NCI-H1436 treated with DMSO at 0.1 percent for 48 hours (cell line): Measurements from ENCODE around the gene NQO2.
"Not testable (repeated sequence)": the region's sequence is repeated elsewhere in the genome, so short reads cannot be mapped to it uniquely, and the experiment has no call there.

Experiments used
- DNase-seq: peaks from one replicate; lab custom pipeline; 2025; lab: John Stamatoyannopoulos, UW

Gene NQO2

DNA sequence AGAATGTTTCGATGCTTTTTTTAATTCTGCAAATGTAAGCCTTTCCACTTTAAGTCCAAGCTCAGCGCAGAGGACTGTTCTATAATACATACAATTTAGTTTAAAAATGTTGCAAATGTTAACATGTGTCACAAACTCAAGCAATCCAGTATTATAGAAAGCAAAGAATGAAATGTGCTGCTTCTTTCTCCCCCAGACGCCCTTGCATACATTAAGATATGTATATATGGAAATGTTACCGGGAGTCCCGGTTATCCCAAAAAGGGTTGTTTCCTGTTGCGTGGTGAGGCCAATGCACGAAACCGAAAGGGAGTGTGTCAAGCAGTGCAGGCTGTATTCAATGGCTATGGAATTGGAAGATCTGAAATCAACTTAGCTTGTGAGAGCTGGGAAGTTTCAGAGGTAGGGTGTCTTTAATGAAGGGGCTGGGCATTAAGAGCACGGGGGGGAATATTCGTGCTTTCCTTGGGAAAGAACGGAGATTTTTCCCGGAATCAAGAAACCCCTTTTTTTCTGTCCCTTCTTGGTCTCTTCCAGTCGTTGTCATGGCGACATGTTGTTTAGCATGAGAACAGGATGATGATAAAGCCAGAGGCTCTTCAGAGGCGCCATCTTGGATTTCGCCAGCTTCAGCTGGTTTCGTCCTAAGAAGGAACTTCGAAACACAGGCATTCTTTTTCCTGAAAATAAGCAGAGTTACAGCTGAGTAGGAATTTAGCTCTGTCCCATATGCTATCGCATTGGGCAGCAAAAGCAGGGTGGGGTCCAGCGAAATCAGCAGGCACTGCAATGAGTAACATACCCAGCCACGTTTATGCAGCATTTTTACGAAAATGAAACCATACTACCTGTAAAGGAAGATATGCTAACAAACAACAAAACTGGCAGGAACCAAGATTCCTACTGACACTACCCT is 10.1 kb upstream of the NQO2 start:
- peak; percentile 79 for DNase-seq

DNA sequence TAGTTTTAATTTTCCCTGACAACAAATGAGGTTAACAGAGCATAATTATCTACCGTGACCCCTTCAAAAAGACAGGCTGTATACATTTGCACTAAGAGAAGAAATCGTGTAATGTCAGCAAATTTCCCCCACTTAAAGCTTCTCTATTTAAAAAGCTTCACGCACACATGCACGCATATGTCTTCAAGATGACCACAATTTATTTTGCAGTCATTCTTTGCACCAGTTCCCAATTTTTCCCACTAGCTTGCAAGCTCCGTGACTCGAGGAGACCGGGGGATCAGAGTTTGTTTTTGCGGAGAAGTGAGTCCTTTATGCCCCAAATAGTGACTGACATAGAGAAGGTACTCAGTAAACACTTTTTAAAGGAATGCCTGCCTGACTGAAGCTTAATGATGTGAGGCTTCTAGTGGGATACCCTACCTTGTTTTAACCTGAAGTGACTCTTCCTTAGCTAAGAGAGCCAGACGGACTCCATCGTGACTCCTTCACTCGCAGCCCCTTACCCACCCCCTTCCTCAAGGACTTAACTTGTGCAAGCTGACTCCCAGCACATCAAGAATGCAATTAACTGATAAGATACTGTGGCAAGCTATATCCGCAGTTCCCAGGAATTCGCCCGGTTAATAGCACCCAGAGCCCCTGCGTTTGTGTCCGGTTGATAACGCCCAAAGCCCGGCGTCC is 9.3 kb upstream of the NQO2 start:
- no peak for DNase-seq

DNA sequence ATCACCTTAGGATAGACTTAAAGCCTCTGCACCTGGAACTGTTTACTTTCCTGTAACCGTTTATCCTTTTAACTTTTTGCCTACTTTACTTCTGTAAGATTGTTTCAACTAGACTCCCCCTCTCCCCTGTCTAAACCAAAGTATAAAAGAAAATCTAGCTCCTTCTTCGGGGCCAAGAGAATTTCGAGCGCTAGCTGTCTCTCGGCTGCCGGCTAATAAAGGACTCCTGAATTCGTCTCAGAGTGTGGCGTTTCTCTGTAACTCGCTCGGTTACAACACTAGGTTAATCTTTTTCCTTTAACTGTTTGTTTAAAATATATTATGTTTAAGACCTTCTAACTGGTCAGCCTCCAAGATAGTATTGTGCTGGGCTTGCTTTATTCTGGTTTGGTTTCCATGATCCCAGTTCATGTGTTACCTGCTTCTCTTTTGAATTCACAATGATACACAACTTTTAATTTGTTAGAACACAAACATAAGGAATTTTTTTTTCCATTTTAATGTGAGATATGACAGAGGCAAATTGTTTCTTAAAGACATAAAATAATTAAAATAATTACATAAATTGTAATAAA is 8.7 kb upstream of the NQO2 start:
- DNase-seq, result no peak

DNA sequence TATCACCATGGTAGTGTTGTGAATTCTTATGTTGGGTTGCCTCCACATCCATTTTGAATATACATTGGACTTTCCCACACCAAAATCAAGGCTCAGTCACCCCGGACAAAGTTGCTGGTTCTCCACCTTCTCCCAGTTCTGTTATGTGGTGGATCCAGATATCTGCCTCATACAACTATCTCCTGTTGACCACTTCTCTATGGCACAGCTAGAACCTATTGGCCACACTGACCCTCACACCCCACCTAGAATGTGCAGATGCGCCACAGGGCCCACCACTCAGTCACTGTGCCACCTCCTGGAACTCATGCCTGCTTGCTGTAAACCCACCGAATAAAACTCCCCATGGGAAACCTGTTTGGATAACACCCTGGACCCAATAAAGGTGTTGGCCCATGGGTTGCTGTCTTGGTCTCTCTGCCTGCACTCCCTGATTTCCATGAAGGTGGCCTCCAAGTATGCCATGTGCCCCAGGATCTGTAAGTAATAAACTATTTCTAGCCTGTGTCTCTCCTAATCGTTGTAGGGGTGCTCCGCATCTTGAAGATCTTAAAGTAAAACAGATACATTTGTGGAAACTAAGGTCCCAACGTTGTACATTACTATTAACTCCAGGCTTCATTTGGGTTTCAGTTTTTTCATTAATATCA is 7.2 kb upstream of the NQO2 start:
- DNase-seq, result no peak

DNA sequence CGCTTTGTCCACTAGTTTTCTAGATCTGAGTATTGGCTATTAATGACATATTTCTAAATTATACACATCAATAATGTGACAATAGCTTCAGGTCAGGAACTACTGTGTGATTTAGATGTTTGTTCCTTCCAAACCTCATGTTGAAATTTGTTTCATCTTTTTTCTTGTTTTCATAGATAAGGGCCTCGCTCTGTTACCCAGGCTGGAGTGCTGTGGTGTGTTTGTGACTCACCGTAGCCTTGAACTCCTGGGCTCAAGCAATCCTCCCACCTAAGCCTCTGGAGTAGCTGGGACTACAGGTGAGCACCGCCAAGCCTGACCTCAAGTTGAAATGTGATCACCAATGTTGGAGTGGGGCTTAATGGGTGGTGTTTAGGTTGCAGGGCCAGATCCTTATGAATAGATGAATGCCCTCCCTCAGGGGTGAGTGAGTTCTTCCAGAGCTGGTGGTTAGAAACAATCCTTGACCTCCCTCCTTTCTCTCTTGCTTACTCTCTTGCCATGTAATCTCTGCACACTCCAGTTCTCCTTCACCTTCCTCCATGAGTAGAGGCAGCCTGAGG is 5.9 kb upstream of the NQO2 start:
- no peak for DNase-seq

DNA sequence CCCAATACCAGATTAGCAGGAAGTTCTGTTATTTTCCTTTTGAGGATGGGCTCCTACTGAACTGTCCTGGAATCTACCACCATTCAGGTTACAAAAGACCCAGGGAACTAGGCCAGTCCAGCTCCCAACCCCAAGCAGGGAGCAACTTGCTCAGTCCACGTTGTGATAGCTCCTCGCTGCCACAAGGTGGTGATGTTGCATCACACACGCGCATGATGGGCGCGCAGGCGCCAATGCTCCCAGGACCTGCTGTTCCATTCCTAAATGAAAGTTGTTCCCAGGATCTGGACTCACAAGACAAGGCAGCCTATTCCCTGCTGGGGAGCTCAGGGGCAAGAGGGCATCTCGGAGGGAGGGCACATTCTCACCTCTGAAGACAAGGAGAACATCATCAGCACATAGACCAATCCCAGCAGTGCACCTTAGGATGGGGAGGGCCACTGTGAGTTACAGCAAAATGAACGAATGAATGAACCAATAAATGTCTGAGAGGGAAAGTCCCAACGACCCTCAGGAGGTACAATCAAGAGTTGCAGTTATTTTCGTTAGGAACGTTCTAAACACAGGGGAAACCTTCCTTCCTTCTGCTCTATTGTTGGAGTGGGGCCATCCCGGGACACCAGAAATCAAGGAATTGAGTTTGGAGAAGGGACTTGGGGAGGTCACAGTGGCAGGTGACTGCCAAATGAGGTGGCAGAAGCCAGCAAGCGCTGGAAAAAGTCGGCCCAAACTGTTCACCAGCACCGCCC is 1.3 kb upstream of the NQO2 start:
- DNase-seq, result not testable (repeated sequence)

DNA sequence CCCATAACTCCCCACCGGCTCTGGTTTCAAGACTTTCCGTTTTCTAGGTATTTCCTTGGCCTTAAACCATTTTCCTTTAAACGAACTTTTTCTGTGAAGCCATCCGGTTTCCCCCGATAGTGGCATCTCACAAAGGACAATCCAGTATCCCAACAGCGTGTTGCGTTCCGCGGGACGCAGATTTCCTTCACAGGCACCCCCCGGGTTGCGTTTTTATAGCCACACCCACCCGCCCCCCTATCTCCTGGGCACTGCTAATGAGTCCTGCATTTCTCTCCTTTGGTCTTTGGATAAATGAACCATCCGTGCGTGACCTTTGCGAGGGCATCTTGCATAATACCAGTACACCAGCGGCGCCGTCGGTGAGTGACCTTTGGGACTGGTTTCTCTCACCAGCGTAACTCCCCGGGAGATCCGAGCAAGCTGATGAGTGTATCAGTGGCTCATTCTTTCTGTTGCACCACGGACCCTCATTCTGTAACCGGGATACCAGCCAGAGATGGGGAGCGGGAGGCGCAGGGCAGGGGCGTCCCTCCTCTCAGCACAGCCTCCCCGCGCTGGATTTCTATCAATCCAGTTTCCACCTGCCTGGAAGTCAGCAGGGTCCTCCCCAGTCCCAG is 586 bp upstream of the NQO2 start:
- DNase-seq, result no peak

DNA sequence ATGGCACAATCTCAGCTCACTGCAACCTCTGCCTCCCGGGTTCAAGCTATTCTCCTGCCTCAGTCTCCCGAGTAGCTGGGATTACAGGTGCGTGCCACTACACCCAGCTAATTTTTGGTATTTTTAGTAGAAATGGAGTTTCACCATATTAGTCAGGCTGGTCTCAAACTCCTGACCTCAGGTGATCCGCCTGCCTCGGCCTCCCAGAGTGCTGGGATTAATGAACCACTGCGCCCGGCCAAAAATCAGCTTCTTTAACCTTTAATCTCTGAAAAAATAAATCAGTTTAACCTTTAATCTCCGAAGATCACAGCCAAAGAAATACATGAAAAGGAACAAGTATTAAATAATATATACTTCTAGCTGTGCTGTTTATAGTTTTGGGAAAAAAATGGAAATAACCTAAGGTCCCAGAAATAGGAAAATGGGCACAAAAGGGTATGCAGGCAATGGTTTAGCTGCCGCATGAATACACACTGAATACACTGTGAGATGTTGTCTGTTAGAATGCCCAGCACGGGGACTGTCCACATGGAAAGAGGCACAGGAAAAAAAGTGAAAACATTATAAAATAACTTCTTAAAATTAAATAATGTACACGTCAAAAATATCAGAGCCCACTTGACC is 1.6 kb downstream of the NQO2 start:
- DNase-seq, result no peak

DNA sequence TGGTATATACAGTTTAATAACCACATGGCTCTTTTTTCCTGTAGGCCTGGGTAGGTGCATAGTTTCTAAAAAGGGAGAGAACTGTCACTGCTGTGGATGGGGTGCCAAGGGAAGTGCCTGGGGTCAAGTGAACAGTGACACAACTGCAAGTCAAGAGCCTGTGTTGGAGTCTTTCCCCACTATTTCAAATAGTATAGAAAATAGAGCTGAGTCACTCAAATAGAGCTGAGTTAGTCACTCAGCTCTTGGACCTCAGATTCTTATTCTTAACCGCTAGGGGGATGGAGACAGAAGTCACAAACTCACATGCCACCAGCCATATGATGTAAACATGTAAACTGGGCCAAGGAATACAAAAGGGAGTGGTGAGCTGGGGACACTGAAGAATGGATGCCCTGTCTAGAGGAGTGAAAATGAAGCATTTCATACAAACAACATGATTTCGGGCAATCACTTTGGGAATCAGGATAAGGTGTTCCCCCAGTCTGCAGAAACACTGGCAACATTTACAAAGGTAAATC is 2.1 kb downstream of the NQO2 start:
- no peak for DNase-seq

DNA sequence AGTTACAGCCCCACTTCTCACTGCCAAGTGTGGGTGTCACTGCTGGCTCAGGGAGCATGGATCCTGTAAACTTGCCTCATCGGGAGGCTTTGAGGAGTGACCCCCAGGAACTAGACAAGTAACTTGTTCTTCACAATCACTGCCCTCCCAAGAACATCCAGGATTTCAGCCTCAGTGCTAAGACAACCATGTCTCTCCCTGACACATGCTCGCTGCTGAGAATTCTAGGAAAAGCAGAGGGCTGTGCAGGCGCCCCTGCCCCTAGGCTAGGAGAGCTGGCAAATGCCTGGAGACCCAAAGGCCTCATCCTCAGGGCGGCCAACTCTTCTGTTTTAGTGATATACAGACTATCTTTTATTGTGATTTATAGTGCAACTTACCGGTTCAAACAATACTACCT is 3.5 kb downstream of the NQO2 start:
- DNase-seq, result not testable (repeated sequence)

DNA sequence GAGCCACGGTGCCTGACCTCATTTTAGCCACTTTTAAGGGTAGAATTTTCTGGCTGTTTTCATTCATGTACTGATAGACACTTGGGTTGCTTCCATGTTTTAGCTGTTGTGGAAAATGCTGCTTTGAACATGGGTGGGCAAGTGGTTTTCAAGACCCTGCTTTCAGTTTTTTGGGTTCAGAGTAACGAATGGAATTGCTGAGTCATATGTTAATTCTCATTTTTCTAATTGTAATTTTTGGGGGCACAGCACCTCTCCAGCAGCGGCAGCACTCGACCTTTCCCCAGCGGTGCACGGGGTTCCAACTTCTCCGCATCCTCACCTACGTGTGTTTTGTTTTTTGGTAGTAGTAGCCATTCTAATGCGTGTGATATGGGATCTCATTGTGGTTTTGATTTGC is 5.4 kb downstream of the NQO2 start:
- no peak for DNase-seq

DNA sequence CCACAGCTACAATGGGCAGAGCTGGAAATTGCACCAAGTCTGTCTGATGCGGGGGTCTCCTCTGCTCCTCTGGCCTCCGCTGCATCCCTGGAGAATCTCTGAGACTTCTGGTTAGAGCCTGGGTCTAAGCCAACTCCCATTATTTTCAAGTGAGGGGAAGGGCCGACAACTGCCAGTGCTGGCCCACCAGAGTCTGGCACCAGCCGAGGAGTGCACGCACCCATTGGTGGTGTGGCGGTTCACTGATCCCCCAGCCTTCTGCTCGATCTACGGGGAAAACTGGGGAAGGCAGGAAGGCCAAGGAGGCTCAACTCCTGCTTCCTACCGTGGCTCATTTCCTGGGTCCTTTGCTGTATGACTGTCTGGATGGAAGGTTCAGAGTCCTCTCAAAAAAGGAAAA is 6.2 kb downstream of the NQO2 start:
- DNase-seq, result no peak

DNA sequence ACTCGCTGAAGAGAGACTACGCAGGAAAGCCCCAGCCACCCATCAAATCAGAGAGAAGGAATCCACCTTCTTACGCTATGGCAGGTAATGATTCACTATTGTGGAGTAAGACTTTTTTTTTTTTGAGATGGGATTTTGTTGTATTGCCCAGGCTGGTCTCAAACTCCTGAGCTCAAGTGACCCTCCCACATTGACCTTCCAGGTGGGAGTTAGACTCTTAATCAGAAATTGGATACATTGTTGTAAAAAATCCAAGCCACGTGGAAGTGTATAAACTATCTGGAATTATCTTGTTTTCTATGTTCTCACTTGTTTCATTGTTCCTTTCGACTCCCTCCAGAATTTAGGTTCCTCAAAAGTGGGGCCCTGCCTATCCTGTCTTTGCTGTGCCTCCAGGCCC is 6.8 kb downstream of the NQO2 start:
- DNase-seq, result no peak

DNA sequence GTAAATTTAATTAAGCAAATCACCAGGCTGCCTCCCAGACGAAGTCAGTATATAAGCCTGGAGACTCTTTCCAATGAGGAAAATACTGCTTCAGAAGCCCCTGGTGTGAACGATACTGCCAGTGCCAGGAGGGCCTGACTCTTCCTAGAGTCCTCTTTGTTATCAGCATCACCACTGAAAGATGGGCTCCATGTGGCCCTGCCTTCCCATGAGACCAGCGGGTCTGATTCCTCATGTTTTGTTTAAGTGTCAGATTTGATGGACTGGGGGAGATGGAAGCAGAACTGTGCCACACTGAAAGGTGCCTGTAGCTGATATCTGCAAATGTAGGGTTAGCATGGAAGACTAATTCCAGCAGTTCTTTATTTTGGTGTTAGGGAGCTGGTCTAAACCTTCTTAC is 7.9 kb downstream of the NQO2 start:
- no peak for DNase-seq

DNA sequence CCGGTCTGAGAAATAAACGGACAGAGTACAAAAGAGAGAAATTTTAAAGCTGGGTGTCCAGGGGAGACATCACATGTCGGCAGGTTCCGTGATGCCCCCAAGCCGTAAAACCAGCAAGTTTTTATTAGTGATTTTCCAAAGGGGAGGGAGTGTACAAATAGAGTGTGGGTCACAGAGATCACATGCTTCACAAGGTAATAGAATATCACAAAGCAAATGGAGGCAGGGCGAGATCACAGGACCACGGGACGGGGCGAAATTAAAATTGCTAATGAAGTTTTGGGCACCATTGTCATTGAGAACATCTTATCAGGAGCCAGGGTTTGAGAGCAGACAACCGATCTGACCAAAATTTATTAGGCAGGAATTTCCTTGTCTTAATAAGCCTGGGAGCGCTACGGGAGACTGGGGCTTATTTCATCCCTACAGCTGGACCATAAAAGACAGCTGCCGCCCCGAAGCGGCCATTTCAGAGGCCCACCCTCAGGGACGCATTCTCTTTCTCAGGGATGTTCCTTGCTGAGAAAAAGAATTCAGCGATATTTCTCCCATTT is 9.1 kb downstream of the NQO2 start:
- not testable (repeated sequence) for DNase-seq

DNA sequence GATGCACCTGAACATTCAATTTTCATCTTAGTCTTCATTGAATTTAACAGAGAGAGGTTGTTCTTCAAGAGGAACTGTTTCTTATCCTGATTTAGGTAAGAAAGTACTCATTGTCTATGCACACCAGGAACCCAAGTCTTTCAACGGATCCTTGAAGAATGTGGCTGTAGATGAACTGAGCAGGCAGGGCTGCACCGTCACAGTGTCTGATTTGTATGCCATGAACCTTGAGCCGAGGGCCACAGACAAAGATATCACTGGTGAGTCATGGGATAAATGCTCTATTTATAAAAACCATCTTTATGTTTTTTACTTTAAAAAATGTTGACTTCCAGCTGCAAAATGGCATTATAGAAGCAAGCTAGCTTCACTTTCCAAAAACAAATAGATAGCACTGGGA is 10.2 kb downstream of the NQO2 start:
- DNase-seq, result no peak

DNA sequence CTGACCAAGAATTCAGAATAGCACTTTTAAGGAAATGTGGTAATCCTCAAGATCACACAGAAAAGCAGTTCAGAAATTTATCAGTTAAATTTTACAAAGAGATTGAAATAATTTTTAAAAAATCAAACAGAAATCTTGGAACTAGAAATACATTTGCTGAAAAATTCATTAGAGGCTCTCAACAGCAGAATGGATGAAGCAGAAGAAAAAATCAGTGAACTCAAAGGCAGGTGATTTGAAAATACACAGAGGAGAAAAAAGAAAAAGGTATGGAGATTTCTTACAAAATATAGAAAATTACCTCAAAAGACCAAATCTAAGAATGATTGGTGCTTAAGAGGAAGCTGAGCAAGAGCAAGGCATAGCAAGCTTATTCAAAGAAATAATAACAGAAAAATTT is 11.5 kb downstream of the NQO2 start:
- DNase-seq, result no peak

DNA sequence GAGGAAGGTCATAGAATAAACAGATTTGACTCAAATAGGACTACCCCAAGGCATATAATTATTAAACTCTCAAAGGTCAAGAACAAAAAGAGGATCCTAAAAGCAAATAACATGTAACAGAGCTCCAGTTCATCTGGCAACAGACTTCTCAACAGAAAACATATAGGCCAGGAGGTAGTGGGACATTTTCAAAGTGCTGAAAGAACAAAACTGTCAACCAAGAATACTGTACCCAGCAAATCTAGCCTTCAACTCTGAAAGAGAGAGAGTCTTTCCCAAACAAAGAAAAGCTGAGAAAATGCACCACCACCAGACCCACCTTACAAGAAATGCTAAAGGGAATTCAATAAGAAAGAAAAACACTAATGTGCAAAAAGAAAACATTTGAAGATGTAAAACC is 11.9 kb downstream of the NQO2 start:
- DNase-seq, result no peak

DNA sequence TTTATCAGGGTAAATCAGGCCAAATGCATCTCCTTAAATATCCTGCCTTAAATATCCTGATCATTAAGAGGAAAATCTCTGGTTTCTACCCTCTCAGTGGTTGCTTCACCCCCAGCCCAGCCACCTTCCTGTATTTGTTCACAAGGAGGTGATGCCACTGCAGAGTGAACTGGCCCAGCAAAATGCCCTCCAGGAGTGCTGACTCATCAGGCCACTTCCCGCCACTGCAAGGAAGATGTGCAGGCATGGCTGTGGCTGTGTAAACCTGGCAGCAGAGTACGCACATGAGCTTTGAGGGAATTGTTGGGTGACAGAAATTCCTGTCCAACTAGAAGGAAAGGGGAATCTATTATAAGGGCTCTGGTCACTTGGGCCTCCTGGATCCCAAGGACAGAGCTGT is 13.8 kb downstream of the NQO2 start:
- DNase-seq, result no peak
